Measurements from ENCODE around the gene RTN4RL1.

RTN4RL1 gene

GRCh38 chr17:1948517-1948825 lies 76.7 kb downstream of the RTN4RL1 start:
- DNase-seq (ENCODE audit: low read depth in 2 of 2) = no peak

DNA sequence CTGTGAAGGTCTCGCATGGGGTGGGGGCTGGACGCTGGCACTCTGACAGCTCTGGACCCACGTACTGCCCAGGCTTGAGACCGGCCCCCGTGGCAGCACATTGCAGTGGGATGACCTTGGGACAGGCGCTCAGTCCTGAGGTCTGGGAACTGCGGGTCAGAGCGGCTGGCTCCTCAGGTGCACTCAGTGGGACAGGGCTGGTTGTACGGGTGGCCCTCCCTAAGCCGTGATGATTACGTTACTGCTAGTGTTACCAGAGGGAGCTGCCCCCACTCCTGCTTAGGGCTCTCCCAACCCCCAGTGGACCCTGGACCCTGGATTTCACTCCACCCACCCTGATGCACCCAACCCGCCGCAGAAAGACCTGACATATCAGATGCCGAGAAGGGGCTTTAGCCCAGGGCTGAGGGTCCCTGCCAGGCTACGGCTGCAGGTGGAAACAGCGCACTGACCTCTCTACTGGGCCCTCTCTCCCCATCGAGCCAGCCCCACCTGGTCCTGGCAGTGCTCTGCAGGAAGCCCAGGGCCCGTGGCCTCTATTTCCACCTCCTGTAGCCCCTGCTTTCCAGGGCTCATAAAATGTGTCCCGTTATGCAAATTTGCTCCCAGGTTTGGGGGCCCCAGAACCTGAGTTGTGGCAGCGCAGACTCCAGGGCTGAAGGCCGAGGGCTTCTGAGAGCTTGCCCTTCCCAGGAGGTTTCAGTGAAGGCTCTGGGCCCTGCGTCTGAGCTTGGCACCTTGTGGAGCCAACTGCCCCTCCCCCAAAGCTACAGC lies 77.2 kb downstream of the RTN4RL1 start:
- no peak for DNase-seq (ENCODE audit: low read depth in 2 of 2)

- DNase-seq (ENCODE audit: low read depth in 2 of 2) = no peak
Observed at GRCh38 chr17:1947229-1947742, 77.8 kb downstream of the RTN4RL1 start.

GRCh38 chr17:1946021-1946932 lies 78.9 kb downstream of the RTN4RL1 start:
- DNase-seq (ENCODE audit: low read depth in 2 of 2) = no peak

- no peak for DNase-seq (ENCODE audit: low read depth in 2 of 2)
Observed at GRCh38 chr17:1945621-1946020, 79.5 kb downstream of the RTN4RL1 start.

GRCh38 chr17:1943436-1943831 lies 81.7 kb downstream of the RTN4RL1 start:
- DNase-seq (ENCODE audit: low read depth in 2 of 2) = no peak

DNA sequence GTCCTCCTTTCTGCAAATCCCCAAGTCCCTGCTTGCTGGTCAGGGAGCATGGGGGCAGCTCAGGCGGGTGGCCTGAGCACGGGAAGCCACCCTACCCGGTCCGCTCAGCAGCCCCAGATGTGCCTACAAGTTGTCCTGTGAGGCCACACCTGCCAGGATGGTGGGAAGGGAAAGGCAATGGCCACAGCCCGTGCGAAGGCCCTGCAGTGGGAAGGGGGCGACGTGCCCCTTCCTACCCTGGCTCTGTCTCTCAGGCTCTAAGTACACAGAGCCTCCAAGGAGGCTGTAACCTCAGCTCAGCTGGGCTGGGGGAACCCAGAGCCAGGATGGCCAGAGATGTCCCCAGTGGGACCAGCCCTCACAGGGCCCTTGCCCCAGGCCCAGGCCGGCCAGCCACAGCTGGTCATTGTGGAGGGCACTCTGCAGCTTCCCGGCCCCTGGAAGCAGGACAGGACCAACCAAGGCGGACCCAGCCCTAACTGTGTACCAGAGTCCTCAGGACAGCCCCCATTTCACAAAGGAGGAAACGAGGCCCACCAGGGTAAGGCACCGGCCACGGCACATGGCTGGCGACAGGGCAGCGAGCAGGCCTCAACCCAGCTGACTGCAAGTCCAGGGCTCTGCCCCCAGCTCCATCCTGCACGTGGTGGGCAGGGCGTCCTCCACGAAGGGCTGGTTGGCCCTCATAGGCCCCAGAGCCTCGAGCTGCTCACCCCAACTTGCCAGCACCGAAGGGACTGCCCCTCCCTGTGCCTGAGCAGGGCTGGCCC lies 82.3 kb downstream of the RTN4RL1 start:
- DNase-seq (ENCODE audit: low read depth in 2 of 2) = no peak

GRCh38 chr17:1942066-1942365 lies 83.1 kb downstream of the RTN4RL1 start:
- no peak for DNase-seq (ENCODE audit: low read depth in 2 of 2)

GRCh38 chr17:1941272-1942065 lies 83.7 kb downstream of the RTN4RL1 start:
- DNase-seq (ENCODE audit: low read depth in 2 of 2) = no peak

GRCh38 chr17:1940810-1941185 lies 84.3 kb downstream of the RTN4RL1 start:
- DNase-seq (ENCODE audit: low read depth in 2 of 2) = no peak

- DNase-seq (ENCODE audit: low read depth in 2 of 2) = no peak
Observed at GRCh38 chr17:1939981-1940809, 84.9 kb downstream of the RTN4RL1 start.

GRCh38 chr17:1937461-1937860 lies 87.7 kb downstream of the RTN4RL1 start:
- no peak for DNase-seq (ENCODE audit: low read depth in 2 of 2)

GRCh38 chr17:1936766-1937165 lies 88.4 kb downstream of the RTN4RL1 start:
- DNase-seq (ENCODE audit: low read depth in 2 of 2) = no peak

DNA sequence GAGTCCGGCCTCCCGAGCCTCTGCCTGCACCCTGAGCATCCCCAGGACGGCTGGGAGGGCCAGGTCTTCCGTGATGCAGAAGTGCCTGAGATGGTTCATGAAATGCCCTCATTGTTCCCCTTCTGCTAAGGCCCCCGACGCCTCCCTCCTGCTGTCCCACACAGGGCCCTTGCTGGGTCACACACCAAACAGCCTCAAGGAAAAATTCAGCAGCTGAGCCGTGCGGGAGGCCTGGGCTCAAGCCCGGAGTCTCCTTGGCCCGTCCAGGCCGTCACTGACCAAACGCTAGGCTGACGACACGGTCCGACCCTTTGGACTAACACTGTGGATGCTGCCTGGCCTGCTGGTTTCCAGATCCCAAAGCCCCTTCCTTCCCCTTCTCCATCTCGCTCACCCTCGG lies 90.2 kb downstream of the RTN4RL1 start:
- DNase-seq (ENCODE audit: low read depth in 2 of 2) = no peak

DNA sequence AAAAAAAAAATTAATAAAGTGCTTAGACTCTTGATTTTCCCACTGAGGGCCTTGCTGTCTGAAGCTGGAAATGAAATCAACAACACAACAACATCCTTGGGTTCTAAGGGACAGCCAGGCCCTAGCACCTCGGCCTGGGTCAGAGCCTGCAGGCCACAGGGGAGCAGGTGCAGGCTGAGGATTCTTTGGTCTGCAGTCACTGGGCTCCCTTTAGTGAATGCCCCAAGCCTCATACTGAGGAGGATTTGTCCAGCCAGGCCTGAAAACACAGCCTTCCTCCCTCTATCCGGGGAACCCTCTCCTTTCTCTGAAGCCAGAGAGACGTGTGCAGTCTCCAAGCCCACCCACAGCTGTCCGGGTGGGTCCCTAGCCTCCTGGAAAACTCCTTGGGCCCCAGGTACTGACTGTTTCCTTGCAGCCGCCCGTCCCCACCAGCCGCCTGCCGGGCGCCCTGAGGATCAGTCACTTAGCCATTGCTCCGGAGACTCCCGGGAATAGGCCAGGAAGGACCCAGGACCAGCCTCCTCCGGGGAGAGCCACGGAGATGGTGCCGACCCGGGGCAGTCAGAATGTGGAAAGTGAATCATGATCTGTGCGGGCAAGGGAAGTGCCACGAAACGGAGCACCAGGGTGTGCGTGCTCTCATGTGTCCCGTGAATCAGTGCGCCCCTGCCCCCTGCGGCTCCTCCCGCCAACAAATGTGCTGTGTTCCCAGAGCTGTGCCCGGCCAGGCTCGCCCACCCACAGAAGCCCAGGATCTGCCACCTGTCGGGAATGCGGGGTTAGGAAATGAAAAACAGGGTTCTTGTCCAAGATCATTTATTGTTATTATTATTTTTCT lies 91.0 kb downstream of the RTN4RL1 start:
- DNase-seq (ENCODE audit: low read depth in 2 of 2) = no peak

DNA sequence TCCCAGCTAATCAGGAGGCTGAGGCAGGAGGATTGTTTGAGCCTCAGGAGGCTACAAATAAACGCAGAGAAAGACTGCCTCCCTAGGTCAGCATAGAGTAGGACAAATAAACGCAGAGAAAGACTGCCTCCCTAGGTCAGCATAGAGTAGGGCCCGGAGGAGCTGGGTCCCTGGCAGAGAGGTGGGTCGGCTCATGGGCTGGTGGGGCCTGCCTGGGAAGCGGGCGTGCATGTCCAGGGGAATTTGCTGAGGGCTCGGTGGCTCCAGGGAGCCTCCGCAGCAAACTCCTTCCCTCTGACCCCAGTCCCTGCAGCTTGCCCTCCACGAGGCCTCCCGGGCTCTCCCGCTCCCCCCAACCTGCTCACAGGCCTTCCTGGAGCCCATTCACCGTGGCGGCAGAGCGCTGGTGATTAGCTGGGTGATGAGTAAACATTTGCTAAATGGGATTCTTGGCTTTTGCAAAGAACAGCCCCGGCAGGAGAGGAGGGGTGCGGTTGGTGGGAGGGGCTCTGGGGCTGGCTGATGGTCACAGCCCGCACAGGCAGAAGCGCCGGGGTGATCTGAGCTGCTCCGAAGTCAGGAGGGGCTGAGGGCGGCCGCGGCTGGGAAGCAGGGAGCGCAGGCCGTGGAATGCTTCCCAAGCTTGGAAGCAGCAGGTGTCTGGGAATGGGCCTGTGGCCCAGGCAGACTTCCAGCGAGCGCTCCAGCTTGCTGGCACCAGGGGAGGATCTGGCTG lies 93.1 kb downstream of the RTN4RL1 start:
- DNase-seq (ENCODE audit: low read depth in 2 of 2) = no peak

DNA sequence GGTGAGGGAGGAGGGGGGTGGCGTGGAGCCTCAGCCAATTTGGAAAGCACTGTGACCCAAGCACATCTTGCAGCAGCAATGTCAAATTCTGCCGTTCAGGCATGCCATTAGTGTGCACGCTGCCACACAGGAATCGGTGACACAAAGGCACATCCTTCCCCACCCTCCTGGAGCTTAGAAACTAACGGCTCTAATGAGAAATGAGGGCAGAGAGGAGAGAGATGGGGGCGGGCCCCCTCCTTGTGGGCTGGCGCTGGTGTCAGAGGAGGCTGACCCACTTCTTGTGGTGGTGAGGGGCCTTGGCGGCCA lies 94.8 kb downstream of the RTN4RL1 start:
- DNase-seq (ENCODE audit: low read depth in 2 of 2) = no peak

DNA sequence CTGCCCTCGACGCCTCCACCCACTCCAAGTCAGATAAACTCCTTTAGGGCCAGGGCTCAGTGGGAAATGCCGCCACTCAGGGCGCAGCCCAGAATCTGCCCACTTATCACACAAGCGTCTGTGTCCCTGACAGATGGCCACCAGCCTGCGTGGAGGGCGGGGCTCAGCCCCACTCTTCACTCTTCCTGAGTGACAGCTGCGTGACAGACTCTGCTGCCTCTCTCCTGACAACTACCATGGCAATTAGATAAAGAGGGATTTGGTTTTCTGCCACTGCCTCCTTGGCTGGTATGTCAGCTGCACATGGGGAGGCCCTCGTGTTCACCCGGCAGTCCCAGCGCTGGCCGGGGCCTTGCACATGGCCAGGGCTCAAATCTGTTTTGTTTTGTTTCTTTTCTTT lies 96.2 kb downstream of the RTN4RL1 start:
- DNase-seq (ENCODE audit: low read depth in 2 of 2) = no peak

DNA sequence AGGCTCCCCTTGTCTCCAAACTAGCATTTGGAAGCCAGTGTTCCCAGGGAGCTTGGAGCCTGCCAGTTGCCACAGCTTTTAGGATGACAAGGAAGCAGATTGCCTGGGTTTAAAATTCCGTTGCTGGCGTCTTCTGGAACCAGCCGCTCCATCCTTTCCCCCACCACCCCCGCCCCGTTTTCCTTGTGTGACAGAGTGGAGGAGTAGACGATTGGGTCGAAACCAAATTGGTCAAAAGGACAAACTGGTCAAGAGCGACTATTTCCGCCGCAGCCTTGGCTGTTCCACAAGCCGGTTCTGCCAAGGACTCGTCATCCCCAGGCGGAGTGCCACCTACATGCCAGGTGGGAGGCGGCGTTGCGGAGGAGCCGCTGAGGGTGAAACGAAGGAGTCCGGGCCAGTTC lies 104.2 kb downstream of the RTN4RL1 start:
- no peak for DNase-seq (ENCODE audit: low read depth in 2 of 2)

All from stimulated activated CD4-positive, alpha-beta T cell treated with anti-CD3 and anti-CD28 coated beads, Interleukin-4, amount 100 ng/mL, for 48 hours (primary cell).